Naive thymus-derived CD4-positive, alpha-beta T cell (primary cell): Measurements from ENCODE around the gene FCGR3B. TPM values are rescaled to one million over a fixed set of nuclear protein-coding genes. Genes with fewer than 3 reads are reported as not detected.
"Not testable (repeated sequence)": the region's sequence is repeated elsewhere in the genome, so short reads cannot be mapped to it uniquely, and the experiment has no call there.

ENCODE experiments used
- ATAC-seq: fragments of 150-1000 bp; cut with Tn5 transposase; 2 replicates; pipeline ENCODE4 v1.10.0; 2021; ENCODE audit warnings: mild to moderate bottlenecking, moderate library complexity
- CTCF ChIA-PET: fragments of 350-600 bp; sonication (Branson Sonifier 250); formaldehyde crosslinking; loops from one replicate; lab custom pipeline; 2021; ENCODE audit warnings: antibody characterized with exemption; lab: Charles Lee
- POLR2A ChIA-PET: fragments of 350-600 bp; sonication (Branson Sonifier 250); formaldehyde crosslinking; loops from one replicate; lab custom pipeline; 2021; ENCODE audit warnings: antibody characterized with exemption, inconsistent platforms; lab: Charles Lee
- DNase-seq, 9 donors: peaks; one replicate each; pipeline versions ENCODE4 v3.0.0 to v3.0.0-alpha.2; 2020 to 2022; ENCODE audit warnings: mixed read lengths in 1 of 9
- H3K27ac ChIP-seq: one replicate; pipeline ENCODE4 v1.7.0; 2013; ENCODE audit warnings: mild to moderate bottlenecking, low read depth, low read length, moderate library complexity
- H3K27me3 ChIP-seq, 2 donors: one replicate each; pipeline ENCODE4 v1.7.0; 2013; ENCODE audit warnings: low read length in 2 of 2, mild to moderate bottlenecking in 2 of 2, moderate library complexity in 2 of 2; ENCODE audit not compliant: control insufficient read depth in 2 of 2, insufficient read depth in 2 of 2
- H3K36me3 ChIP-seq, 3 experiments: 1 replicate in 2 of 3; 2 replicates in 1 of 3; pipeline ENCODE4 v1.7.0; 2013; ENCODE audit warnings: low read length in 3 of 3, mild to moderate bottlenecking in 3 of 3, moderate library complexity in 1 of 3; ENCODE audit not compliant: insufficient read depth in 3 of 3, control insufficient read depth in 2 of 3
- H3K4me1 ChIP-seq, 2 donors: one replicate each; pipeline ENCODE4 v1.7.0; 2013; ENCODE audit warnings: low read length in 2 of 2, mild to moderate bottlenecking in 2 of 2, moderate library complexity in 1 of 2; ENCODE audit not compliant: control insufficient read depth in 2 of 2, insufficient read depth in 2 of 2
- H3K4me3 ChIP-seq: 2 replicates; pipeline ENCODE4 v1.7.0; 2013; ENCODE audit warnings: mild to moderate bottlenecking, low read length
- H3K9me3 ChIP-seq, 3 experiments: 1 replicate in 2 of 3; 2 replicates in 1 of 3; pipeline ENCODE4 v1.7.0; 2013; ENCODE audit warnings: low read length in 3 of 3; ENCODE audit not compliant: control insufficient read depth in 2 of 3
- H3K27ac Mint-ChIP-seq, 9 donors: one replicate each; pipeline ENCODE4 v1.8.0; 2020 to 2022; ENCODE audit warnings: mixed read lengths in 9 of 9, mild to moderate bottlenecking in 8 of 9, moderate library complexity in 5 of 9, inconsistent platforms in 2 of 9
- H3K27me3 Mint-ChIP-seq, 5 donors: one replicate each; pipeline ENCODE4 v1.8.0; 2021 to 2022; ENCODE audit warnings: mixed read lengths in 5 of 5, mild to moderate bottlenecking in 1 of 5
- H3K36me3 Mint-ChIP-seq, 5 donors: one replicate each; pipeline ENCODE4 v1.8.0; 2020 to 2022; ENCODE audit warnings: mixed read lengths in 5 of 5, mild to moderate bottlenecking in 3 of 5, inconsistent platforms in 1 of 5
- H3K4me1 Mint-ChIP-seq, 7 donors: one replicate each; pipeline ENCODE4 v1.8.0; 2020 to 2022; ENCODE audit warnings: mixed read lengths in 7 of 7, mild to moderate bottlenecking in 3 of 7, inconsistent platforms in 1 of 7
- H3K4me3 Mint-ChIP-seq, 10 donors: one replicate each; pipeline ENCODE4 v1.8.0; 2020 to 2022; ENCODE audit warnings: mild to moderate bottlenecking in 10 of 10, mixed read lengths in 10 of 10, moderate library complexity in 6 of 10, inconsistent platforms in 2 of 10
- H3K9me3 Mint-ChIP-seq, 11 donors: one replicate each; pipeline ENCODE4 v1.8.0; 2020 to 2022; ENCODE audit warnings: mixed read lengths in 11 of 11, mild to moderate bottlenecking in 4 of 11, inconsistent platforms in 1 of 11, moderate library complexity in 1 of 11
- intact Hi-C, 2 donors: fragments of 100-400 bp; cut with micrococcal nuclease; formaldehyde crosslinking; loops; one replicate each; pipeline ENCODE4 v1.15.1; 2023
- polyA plus RNA-seq, 2 donors: library from polyadenylated mRNA; unstranded; fragments of 300-500 nt; fragmentation: Illumina TruSeq; gene quantifications; one replicate each; pipeline ENCODE4 v1.2.3, GENCODE V29; 2021
- total RNA-seq, 6 experiments: library from RNA in 5 of 6; stranded (reverse) in 5 of 6; gene quantifications; 1 replicate in 5 of 6; 2 replicates in 1 of 6; pipeline ENCODE4 v1.2.3 and lab custom pipeline; 2021 to 2026

The FCGR3B gene
- total and polyA plus RNA-seq, 7 experiments from 2014 or later: 0.85 to 4.1 TPM; not detected in 5

GRCh38 chr1:161626445-161627146 is 4.4 kb downstream of the FCGR3B start:
- H3K27me3 Mint-ChIP-seq, H3K4me3 ChIP-seq, H3K9me3 Mint-ChIP-seq, H3K36me3 ChIP-seq, intact Hi-C loops, H3K9me3 ChIP-seq, POLR2A ChIA-PET, H3K36me3 Mint-ChIP-seq, DNase-seq, H3K4me3 Mint-ChIP-seq, H3K27me3 ChIP-seq, H3K27ac ChIP-seq, CTCF ChIA-PET: not testable (repeated sequence)
- Mint-ChIP-seq H3K4me1 (peaks cover 6 to 33% (median 31%) of the 10 kb centered on the region in 7 donors), H3K27ac (peak overlapping the region in 3 of 9 donors; percentile 11 to 53 (median 11))
- peaks cover 8 to 14% of the 10 kb centered on the region in 2 donors for H3K4me1 ChIP-seq
- ATAC-seq: peak; percentile 62

- H3K4me1 Mint-ChIP-seq: peaks cover 6 to 47% (median 40%) of the 10 kb centered on the region in 7 donors
- ATAC-seq, H3K4me3 ChIP-seq, intact Hi-C loops, H3K27ac ChIP-seq, H3K27me3 ChIP-seq, H3K36me3 ChIP-seq, H3K9me3 ChIP-seq, H3K27me3 Mint-ChIP-seq, DNase-seq, CTCF ChIA-PET, H3K36me3 Mint-ChIP-seq: not testable (repeated sequence)
- POLR2A ChIA-PET: interaction anchor here (0.7 kb wide), 1 partner anchor 93 kb away, joined by 3 read pairs; no protein-coding TSS in a partner anchor
- H3K4me1 ChIP-seq: peaks cover 14% of the 10 kb centered on the region in 2 donors
- peak overlapping the region in 1 of 9 donors; percentile 33 for H3K27ac Mint-ChIP-seq
- peak overlapping the region in 1 of 10 donors; percentile 66 for H3K4me3 Mint-ChIP-seq
- H3K9me3 Mint-ChIP-seq: peaks cover 0 to 11% (median 0%) of the 10 kb centered on the region in 11 donors
Measured at GRCh38 chr1:161624605-161625004, 6.4 kb downstream of the FCGR3B start.

GRCh38 chr1:161623401-161624051 is 7.5 kb downstream of the FCGR3B start:
- intact Hi-C loops, H3K4me3 ChIP-seq, H3K36me3 ChIP-seq, H3K9me3 ChIP-seq, H3K27me3 ChIP-seq, H3K27ac ChIP-seq, H3K36me3 Mint-ChIP-seq: not testable (repeated sequence)
- DNase-seq (peak in 1 of 9 donors; percentile 24), ATAC-seq (peak; percentile 42)
- Mint-ChIP-seq H3K27ac (peak overlapping the region in 7 of 9 donors; percentile 15 to 82 (median 53)), H3K4me3 (peak overlapping the region; percentile 34 to 77 (median 65)), H3K9me3 (peaks cover 0 to 11% (median 0%) of the 10 kb centered on the region in 11 donors), H3K4me1 (peaks cover 6 to 47% (median 40%) of the 10 kb centered on the region in 7 donors), H3K27me3 (peaks cover 0 to 11% (median 0%) of the 10 kb centered on the region in 5 donors)
- ChIA-PET POLR2A (interaction anchor here (0.7 kb wide), 1 partner anchor 91 kb away, joined by 3 read pairs; no protein-coding TSS in a partner anchor), CTCF (interaction anchor here (0.5 kb wide), 1 partner anchor 118 kb away, joined by 3 read pairs; no protein-coding TSS in a partner anchor)
- H3K4me1 ChIP-seq: peaks cover 14% of the 10 kb centered on the region in 2 donors

- H3K27me3 ChIP-seq, ATAC-seq, H3K9me3 ChIP-seq, intact Hi-C loops, H3K36me3 Mint-ChIP-seq, CTCF ChIA-PET, H3K36me3 ChIP-seq: not testable (repeated sequence)
- Mint-ChIP-seq H3K9me3 (peaks cover 0 to 11% (median 0%) of the 10 kb centered on the region in 11 donors), H3K27me3 (peaks cover 0 to 11% (median 0%) of the 10 kb centered on the region in 5 donors), H3K4me1 (peaks cover 6 to 47% (median 40%) of the 10 kb centered on the region in 7 donors), H3K4me3 (peak overlapping the region; percentile 84 to 100 (median 96)), H3K27ac (peak overlapping the region; percentile 52 to 99 (median 95))
- Histone ChIP-seq H3K4me3 (peak overlapping the region; percentile 77), H3K4me1 (peaks cover 14% of the 10 kb centered on the region in 2 donors), H3K27ac (peak overlapping the region; percentile 52)
- DNase-seq: peak in 1 of 9 donors; percentile 9
- POLR2A ChIA-PET: interaction anchor here (1.9 kb wide), 1 partner anchor 105 kb away, joined by 10 read pairs; no protein-coding TSS in a partner anchor
Measured at GRCh38 chr1:161622054-161622453, 8.9 kb downstream of the FCGR3B start.

GRCh38 chr1:161621181-161622000 is 9.6 kb downstream of the FCGR3B start:
- H3K9me3 ChIP-seq, H3K36me3 Mint-ChIP-seq, CTCF ChIA-PET, H3K27me3 ChIP-seq, H3K36me3 ChIP-seq: not testable (repeated sequence)
- peaks cover 0 to 11% (median 0%) of the 10 kb centered on the region in 11 donors for H3K9me3 Mint-ChIP-seq
- POLR2A ChIA-PET: interaction anchor here (1.5 to 1.9 kb wide), 2 partner anchors 105 to 127 kb away, joined by 3 to 10 read pairs; no protein-coding TSS in a partner anchor
- H3K4me1 Mint-ChIP-seq: peaks cover 6 to 47% (median 37%) of the 10 kb centered on the region in 7 donors
- peak; percentile 50 to 86 (median 83) for DNase-seq
- intact Hi-C loops: loop anchor here (1.0 kb wide), 2 partner anchors 9 to 106 kb away; no protein-coding TSS in a partner anchor
- H3K27ac Mint-ChIP-seq: peak overlapping the region; percentile 78 to 99 (median 95)
- H3K4me3 ChIP-seq: peak overlapping the region; percentile 77
- H3K27ac ChIP-seq: peak overlapping the region; percentile 52
- H3K4me1 ChIP-seq: peaks cover 14% of the 10 kb centered on the region in 2 donors
- ATAC-seq: peak; percentile 82
- peak overlapping the region; percentile 84 to 100 (median 96) for H3K4me3 Mint-ChIP-seq
- peaks cover 0 to 11% (median 0%) of the 10 kb centered on the region in 5 donors for H3K27me3 Mint-ChIP-seq

GRCh38 chr1:161620399-161620798 is 10.6 kb downstream of the FCGR3B start:
- Mint-ChIP-seq H3K4me1 (peaks cover 6 to 43% (median 37%) of the 10 kb centered on the region in 7 donors), H3K9me3 (peaks cover 0 to 11% (median 0%) of the 10 kb centered on the region in 11 donors), H3K27ac (peak overlapping the region in 3 of 9 donors; percentile 43 to 77 (median 46)), H3K4me3 (peak overlapping the region in 7 of 10 donors; percentile 29 to 100 (median 93)), H3K27me3 (peaks cover 0 to 11% (median 0%) of the 10 kb centered on the region in 5 donors)
- H3K27ac ChIP-seq, ATAC-seq, CTCF ChIA-PET, H3K9me3 ChIP-seq, H3K36me3 Mint-ChIP-seq, H3K36me3 ChIP-seq, DNase-seq, H3K4me3 ChIP-seq, intact Hi-C loops, H3K27me3 ChIP-seq: not testable (repeated sequence)
- peaks cover 10 to 14% of the 10 kb centered on the region in 2 donors for H3K4me1 ChIP-seq
- POLR2A ChIA-PET: interaction anchor here (1.5 to 1.9 kb wide), 2 partner anchors 106 to 128 kb away, joined by 3 to 10 read pairs; no protein-coding TSS in a partner anchor
